ENCODE data around the gene GFM2. TPM values are rescaled to one million over a fixed set of nuclear protein-coding genes. Genes with fewer than 3 reads are reported as not detected.
A peak's percentile ranks its signal among the peaks of the same experiment; 100 is the strongest.

The GFM2 gene, protein sequence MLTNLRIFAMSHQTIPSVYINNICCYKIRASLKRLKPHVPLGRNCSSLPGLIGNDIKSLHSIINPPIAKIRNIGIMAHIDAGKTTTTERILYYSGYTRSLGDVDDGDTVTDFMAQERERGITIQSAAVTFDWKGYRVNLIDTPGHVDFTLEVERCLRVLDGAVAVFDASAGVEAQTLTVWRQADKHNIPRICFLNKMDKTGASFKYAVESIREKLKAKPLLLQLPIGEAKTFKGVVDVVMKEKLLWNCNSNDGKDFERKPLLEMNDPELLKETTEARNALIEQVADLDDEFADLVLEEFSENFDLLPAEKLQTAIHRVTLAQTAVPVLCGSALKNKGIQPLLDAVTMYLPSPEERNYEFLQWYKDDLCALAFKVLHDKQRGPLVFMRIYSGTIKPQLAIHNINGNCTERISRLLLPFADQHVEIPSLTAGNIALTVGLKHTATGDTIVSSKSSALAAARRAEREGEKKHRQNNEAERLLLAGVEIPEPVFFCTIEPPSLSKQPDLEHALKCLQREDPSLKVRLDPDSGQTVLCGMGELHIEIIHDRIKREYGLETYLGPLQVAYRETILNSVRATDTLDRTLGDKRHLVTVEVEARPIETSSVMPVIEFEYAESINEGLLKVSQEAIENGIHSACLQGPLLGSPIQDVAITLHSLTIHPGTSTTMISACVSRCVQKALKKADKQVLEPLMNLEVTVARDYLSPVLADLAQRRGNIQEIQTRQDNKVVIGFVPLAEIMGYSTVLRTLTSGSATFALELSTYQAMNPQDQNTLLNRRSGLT
- 50.1 and 50.8 TPM in 2 replicates for total RNA-seq (2014; rRNA removed; shearing (Covaris generic))
- polyA plus RNA-seq (2016; fragmentation: Nextera tagmentation; extraction: Ambion mirVana): 26.6 and 28.5 TPM in 2 replicates
- long read RNA-seq, transcript GFM2-201 (21 exons, 3,249 nt): major isoform, 9 of 16 reads
- long read RNA-seq, partial matches to known transcripts: 4 of 16 reads
- long read RNA-seq, other reads (novel, unspliced or antisense): 3 of 16 reads

DNA sequence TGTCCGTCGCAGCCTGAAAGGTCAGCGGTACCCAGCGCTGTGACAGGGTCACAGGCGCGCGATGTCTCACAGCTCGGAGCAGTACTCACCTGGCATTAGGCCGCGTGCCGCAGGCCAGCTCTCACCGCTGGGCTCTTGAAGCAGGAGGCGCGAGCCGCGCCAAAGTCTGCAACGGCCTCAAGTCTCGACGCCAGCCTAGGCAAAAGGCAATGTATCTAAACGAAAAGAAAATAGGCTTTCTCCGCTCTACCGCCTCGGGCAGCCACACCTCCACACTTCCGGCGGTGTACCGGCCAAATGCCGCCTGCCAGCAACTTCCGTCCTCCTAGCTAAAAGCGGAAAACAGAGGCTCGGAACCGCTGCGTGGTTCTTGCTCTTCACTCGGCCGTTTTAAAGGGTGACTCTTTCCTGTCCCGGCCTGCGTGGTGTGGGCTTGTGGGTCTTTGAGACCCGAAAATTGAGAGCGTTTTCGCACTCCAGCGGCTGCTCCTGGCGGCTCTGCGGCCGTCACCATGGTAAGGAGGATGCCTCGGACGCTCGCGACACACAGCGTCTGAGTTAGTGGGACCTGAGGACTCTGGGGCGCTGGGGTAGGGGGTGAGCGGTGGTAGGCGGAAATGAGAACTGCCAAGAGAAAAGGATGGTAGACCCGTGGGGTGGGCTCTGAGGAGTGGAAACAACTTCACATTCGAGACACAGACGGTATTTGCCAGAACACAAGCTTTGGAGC lies at the start of gene GFM2, which contains the start of gene NSA2:
Gene GFM2, minus strand, starts transcription at position 269 of the 730 bp plus-strand sequence. CDS start 3,375 bp downstream, outside the sequence.
Gene NSA2, plus strand, starts transcription at position 401 of the 730 bp plus-strand sequence. Its CDS starts 112 bp downstream, at position 513.
- ATAC-seq (peak; percentile 95), DNase-seq (ENCODE audit: low spot score) (peak; percentile 98)
- Histone ChIP-seq H3K4me1 (ENCODE audit: insufficient read depth) (peaks cover 5% of the 10 kb centered on the region), H3K27me3 (ENCODE audit: insufficient read depth) (no peaks in the 10 kb centered on the region), H3K79me2 (replicated peaks; ENCODE audit: insufficient read depth) (peaks cover 54% of the 10 kb centered on the region), H3F3A (replicated peaks; ENCODE audit: low read depth) (peaks cover 8% of the 10 kb centered on the region), H3K36me3 (ENCODE audit: insufficient read depth) (peaks cover 28% of the 10 kb centered on the region), H3K27ac (ENCODE audit: low read depth) (peak within 1 kb of the TSS; percentile 78; the same call in 1 of the 2 replicates), H3K9me2 (ENCODE audit: insufficient read depth) (no peaks in the 10 kb centered on the region), H2AFZ (peak within 1 kb of the TSS; percentile 100), H3K4me2 (peak within 1 kb of the TSS; percentile 94), H4K20me1 (replicated peaks; ENCODE audit: insufficient read depth) (peaks cover 5% of the 10 kb centered on the region; the same call in 1 of the 2 replicates), H3K4me3 (peak within 1 kb of the TSS; percentile 99)
- H3K9me3 Mint-ChIP-seq: no peaks in the 10 kb centered on the region
- peak within 1 kb of the TSS; percentile 96 for H3K27ac Mint-ChIP-seq
- H3K4me3 Mint-ChIP-seq: peak within 1 kb of the TSS; percentile 100
- H3K27me3 Mint-ChIP-seq (ENCODE audit: insufficient read depth, low read depth, poor library complexity): peaks cover 3% of the 10 kb centered on the region
- peaks cover 11% of the 10 kb centered on the region for H3K4me1 Mint-ChIP-seq
- H3K36me3 Mint-ChIP-seq (ENCODE audit: low read depth): peaks cover 37% of the 10 kb centered on the region
- TF ChIP-seq, protein P1, sequence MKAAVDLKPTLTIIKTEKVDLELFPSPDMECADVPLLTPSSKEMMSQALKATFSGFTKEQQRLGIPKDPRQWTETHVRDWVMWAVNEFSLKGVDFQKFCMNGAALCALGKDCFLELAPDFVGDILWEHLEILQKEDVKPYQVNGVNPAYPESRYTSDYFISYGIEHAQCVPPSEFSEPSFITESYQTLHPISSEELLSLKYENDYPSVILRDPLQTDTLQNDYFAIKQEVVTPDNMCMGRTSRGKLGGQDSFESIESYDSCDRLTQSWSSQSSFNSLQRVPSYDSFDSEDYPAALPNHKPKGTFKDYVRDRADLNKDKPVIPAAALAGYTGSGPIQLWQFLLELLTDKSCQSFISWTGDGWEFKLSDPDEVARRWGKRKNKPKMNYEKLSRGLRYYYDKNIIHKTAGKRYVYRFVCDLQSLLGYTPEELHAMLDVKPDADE (IDR thresholded peaks at IDR 0.05): peak; percentile 81
- TF ChIP-seq, protein P2, sequence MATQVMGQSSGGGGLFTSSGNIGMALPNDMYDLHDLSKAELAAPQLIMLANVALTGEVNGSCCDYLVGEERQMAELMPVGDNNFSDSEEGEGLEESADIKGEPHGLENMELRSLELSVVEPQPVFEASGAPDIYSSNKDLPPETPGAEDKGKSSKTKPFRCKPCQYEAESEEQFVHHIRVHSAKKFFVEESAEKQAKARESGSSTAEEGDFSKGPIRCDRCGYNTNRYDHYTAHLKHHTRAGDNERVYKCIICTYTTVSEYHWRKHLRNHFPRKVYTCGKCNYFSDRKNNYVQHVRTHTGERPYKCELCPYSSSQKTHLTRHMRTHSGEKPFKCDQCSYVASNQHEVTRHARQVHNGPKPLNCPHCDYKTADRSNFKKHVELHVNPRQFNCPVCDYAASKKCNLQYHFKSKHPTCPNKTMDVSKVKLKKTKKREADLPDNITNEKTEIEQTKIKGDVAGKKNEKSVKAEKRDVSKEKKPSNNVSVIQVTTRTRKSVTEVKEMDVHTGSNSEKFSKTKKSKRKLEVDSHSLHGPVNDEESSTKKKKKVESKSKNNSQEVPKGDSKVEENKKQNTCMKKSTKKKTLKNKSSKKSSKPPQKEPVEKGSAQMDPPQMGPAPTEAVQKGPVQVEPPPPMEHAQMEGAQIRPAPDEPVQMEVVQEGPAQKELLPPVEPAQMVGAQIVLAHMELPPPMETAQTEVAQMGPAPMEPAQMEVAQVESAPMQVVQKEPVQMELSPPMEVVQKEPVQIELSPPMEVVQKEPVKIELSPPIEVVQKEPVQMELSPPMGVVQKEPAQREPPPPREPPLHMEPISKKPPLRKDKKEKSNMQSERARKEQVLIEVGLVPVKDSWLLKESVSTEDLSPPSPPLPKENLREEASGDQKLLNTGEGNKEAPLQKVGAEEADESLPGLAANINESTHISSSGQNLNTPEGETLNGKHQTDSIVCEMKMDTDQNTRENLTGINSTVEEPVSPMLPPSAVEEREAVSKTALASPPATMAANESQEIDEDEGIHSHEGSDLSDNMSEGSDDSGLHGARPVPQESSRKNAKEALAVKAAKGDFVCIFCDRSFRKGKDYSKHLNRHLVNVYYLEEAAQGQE (IDR thresholded peaks at IDR 0.05; ENCODE audit: unreplicated experiment): no peak
- TF ChIP-seq ZNF331 (CRISPR knock-in tag; IDR thresholded peaks at IDR 0.05; ENCODE audit: low read depth) (no peak), ZNF114 (CRISPR knock-in tag; IDR thresholded peaks at IDR 0.05) (no peak), JUNB (IDR thresholded peaks at IDR 0.05; ENCODE audit: unreplicated experiment) (no peak), POLR2AphosphoS5 (IDR thresholded peaks at IDR 0.05; ENCODE audit: low read depth) (peak; percentile 79), EZH2 (IDR thresholded peaks at IDR 0.05; ENCODE audit: low read depth, unreplicated experiment) (no peak)
- TF ChIP-seq, protein P3, sequence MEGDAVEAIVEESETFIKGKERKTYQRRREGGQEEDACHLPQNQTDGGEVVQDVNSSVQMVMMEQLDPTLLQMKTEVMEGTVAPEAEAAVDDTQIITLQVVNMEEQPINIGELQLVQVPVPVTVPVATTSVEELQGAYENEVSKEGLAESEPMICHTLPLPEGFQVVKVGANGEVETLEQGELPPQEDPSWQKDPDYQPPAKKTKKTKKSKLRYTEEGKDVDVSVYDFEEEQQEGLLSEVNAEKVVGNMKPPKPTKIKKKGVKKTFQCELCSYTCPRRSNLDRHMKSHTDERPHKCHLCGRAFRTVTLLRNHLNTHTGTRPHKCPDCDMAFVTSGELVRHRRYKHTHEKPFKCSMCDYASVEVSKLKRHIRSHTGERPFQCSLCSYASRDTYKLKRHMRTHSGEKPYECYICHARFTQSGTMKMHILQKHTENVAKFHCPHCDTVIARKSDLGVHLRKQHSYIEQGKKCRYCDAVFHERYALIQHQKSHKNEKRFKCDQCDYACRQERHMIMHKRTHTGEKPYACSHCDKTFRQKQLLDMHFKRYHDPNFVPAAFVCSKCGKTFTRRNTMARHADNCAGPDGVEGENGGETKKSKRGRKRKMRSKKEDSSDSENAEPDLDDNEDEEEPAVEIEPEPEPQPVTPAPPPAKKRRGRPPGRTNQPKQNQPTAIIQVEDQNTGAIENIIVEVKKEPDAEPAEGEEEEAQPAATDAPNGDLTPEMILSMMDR (conservative IDR thresholded peaks at IDR 0.05; ENCODE audit: low read depth in 2 of 2): no peak
- TF ChIP-seq, protein P4, sequence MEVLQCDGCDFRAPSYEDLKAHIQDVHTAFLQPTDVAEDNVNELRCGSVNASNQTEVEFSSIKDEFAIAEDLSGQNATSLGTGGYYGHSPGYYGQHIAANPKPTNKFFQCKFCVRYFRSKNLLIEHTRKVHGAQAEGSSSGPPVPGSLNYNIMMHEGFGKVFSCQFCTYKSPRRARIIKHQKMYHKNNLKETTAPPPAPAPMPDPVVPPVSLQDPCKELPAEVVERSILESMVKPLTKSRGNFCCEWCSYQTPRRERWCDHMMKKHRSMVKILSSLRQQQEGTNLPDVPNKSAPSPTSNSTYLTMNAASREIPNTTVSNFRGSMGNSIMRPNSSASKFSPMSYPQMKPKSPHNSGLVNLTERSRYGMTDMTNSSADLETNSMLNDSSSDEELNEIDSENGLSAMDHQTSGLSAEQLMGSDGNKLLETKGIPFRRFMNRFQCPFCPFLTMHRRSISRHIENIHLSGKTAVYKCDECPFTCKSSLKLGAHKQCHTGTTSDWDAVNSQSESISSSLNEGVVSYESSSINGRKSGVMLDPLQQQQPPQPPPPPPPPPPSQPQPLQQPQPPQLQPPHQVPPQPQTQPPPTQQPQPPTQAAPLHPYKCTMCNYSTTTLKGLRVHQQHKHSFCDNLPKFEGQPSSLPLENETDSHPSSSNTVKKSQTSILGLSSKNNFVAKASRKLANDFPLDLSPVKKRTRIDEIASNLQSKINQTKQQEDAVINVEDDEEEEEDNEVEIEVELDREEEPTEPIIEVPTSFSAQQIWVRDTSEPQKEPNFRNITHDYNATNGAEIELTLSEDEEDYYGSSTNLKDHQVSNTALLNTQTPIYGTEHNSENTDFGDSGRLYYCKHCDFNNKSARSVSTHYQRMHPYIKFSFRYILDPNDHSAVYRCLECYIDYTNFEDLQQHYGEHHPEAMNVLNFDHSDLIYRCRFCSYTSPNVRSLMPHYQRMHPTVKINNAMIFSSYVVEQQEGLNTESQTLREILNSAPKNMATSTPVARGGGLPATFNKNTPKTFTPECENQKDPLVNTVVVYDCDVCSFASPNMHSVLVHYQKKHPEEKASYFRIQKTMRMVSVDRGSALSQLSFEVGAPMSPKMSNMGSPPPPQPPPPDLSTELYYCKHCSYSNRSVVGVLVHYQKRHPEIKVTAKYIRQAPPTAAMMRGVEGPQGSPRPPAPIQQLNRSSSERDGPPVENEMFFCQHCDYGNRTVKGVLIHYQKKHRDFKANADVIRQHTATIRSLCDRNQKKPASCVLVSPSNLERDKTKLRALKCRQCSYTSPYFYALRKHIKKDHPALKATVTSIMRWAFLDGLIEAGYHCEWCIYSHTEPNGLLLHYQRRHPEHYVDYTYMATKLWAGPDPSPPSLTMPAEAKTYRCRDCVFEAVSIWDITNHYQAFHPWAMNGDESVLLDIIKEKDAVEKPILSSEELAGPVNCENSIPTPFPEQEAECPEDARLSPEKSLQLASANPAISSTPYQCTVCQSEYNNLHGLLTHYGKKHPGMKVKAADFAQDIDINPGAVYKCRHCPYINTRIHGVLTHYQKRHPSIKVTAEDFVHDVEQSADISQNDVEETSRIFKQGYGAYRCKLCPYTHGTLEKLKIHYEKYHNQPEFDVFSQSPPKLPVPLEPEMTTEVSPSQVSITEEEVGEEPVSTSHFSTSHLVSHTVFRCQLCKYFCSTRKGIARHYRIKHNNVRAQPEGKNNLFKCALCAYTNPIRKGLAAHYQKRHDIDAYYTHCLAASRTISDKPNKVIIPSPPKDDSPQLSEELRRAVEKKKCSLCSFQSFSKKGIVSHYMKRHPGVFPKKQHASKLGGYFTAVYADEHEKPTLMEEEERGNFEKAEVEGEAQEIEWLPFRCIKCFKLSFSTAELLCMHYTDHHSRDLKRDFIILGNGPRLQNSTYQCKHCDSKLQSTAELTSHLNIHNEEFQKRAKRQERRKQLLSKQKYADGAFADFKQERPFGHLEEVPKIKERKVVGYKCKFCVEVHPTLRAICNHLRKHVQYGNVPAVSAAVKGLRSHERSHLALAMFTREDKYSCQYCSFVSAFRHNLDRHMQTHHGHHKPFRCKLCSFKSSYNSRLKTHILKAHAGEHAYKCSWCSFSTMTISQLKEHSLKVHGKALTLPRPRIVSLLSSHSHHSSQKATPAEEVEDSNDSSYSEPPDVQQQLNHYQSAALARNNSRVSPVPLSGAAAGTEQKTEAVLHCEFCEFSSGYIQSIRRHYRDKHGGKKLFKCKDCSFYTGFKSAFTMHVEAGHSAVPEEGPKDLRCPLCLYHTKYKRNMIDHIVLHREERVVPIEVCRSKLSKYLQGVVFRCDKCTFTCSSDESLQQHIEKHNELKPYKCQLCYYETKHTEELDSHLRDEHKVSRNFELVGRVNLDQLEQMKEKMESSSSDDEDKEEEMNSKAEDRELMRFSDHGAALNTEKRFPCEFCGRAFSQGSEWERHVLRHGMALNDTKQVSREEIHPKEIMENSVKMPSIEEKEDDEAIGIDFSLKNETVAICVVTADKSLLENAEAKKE (CRISPR knock-in tag; IDR thresholded peaks at IDR 0.05): no peak
